WERI-Rb-1 (cell line): ENCODE measurements around the gene NOTCH3.

ENCODE experiments used
- DNase-seq: peaks from one replicate; pipeline ENCODE4 v3.0.0-alpha.2; 2020
- H3K27ac ChIP-seq: fragments of 250-450 bp; sonication (Bioruptor Pico); 2 replicates; pipeline ENCODE4 v1.5.1; 2020; ENCODE audit warnings: mild to moderate bottlenecking, moderate library complexity
- H3K27me3 ChIP-seq: fragments of 250-450 bp; sonication (Bioruptor Pico); 2 replicates; pipeline ENCODE4 v1.5.1; 2021; ENCODE audit warnings: mild to moderate bottlenecking, low read depth, moderate library complexity; ENCODE audit not compliant: insufficient read depth, severe bottlenecking
- H3K36me3 ChIP-seq: fragments of 250-450 bp; sonication (Bioruptor Pico); 2 replicates; pipeline ENCODE4 v1.5.1; 2020; ENCODE audit warnings: mild to moderate bottlenecking, moderate library complexity
- H3K4me3 ChIP-seq: 2 replicates; pipeline ENCODE4 v1.5.1; 2011; ENCODE audit warnings: low read depth, mild to moderate bottlenecking, control low read depth, low read length
- H3K9me3 ChIP-seq: fragments of 250-450 bp; sonication (Bioruptor Pico); 2 replicates; pipeline ENCODE4 v1.5.1; 2021; ENCODE audit warnings: mild to moderate bottlenecking, moderate library complexity; ENCODE audit not compliant: severe bottlenecking
- TF ChIP-seq, protein P1 (sequence below): IDR thresholded peaks from 2 replicates; pipeline ENCODE4 v1.5.1; 2011; ENCODE audit warnings: low read depth, mild to moderate bottlenecking, control low read depth, inconsistent platforms, low read length

The NOTCH3 gene

GRCh38 chr19:15156391-15156790 lies 44.4 kb downstream of the NOTCH3 start:
- TF ChIP-seq, protein P1, sequence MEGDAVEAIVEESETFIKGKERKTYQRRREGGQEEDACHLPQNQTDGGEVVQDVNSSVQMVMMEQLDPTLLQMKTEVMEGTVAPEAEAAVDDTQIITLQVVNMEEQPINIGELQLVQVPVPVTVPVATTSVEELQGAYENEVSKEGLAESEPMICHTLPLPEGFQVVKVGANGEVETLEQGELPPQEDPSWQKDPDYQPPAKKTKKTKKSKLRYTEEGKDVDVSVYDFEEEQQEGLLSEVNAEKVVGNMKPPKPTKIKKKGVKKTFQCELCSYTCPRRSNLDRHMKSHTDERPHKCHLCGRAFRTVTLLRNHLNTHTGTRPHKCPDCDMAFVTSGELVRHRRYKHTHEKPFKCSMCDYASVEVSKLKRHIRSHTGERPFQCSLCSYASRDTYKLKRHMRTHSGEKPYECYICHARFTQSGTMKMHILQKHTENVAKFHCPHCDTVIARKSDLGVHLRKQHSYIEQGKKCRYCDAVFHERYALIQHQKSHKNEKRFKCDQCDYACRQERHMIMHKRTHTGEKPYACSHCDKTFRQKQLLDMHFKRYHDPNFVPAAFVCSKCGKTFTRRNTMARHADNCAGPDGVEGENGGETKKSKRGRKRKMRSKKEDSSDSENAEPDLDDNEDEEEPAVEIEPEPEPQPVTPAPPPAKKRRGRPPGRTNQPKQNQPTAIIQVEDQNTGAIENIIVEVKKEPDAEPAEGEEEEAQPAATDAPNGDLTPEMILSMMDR, result no peak
- Histone ChIP-seq H3K4me3 (no peak overlapping the region), H3K27me3 (peaks cover 51% of the 10 kb centered on the region), H3K9me3 (peaks cover 29% of the 10 kb centered on the region), H3K27ac (no peak overlapping the region), H3K36me3 (no peaks in the 10 kb centered on the region)
- DNase-seq, result no peak

- peaks cover 29% of the 10 kb centered on the region for H3K9me3 ChIP-seq
- no peak for DNase-seq
- no peak overlapping the region for H3K4me3 ChIP-seq
- H3K27me3 ChIP-seq, result peaks cover 58% of the 10 kb centered on the region
- TF ChIP-seq, protein P1, result no peak
- no peak overlapping the region for H3K27ac ChIP-seq
- H3K36me3 ChIP-seq, result no peaks in the 10 kb centered on the region
These were observed 45.5 kb downstream of the NOTCH3 start for GRCh38 chr19:15155296-15155695.

GRCh38 chr19:15154002-15154612 lies 46.7 kb downstream of the NOTCH3 start:
- no peak overlapping the region for H3K27ac ChIP-seq
- peak; percentile 56 for DNase-seq

DNA sequence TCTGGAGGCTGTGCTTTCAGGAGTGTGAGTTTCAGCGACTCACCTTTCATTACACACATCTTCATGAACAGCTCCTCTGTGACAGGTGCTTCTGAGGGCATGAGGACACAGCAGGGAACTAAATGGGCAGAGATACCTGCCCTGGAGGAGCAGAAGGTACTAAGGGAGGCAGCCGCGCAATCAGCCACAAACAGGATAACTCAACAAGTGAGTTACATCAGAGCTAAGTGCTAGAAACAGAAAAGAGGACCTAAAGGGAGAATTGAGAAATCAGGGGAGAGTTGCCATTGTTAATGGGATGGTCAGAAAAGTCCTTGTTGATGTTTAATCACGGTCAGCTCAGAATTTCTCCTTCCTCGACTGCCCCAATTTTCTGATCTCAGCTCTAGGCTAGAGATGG lies 51.1 kb downstream of the NOTCH3 start:
- Histone ChIP-seq H3K36me3 (no peaks in the 10 kb centered on the region), H3K9me3 (peaks cover 7% of the 10 kb centered on the region), H3K27ac (no peak overlapping the region), H3K4me3 (no peak overlapping the region), H3K27me3 (peaks cover 71% of the 10 kb centered on the region)
- DNase-seq, result no peak
- TF ChIP-seq, protein P1, result no peak

More at GRCh38 chr19:15154002-15154612, 46.7 kb downstream of the NOTCH3 start:
- Histone ChIP-seq H3K4me3 (no peak overlapping the region), H3K27me3 (peaks cover 67% of the 10 kb centered on the region), H3K36me3 (no peaks in the 10 kb centered on the region), H3K9me3 (peaks cover 21% of the 10 kb centered on the region)
- TF ChIP-seq, protein P1, result peak; percentile 66

GRCh38 chr19:15147090-15147489 lies 53.7 kb downstream of the NOTCH3 start:
- Histone ChIP-seq H3K27me3 (peaks cover 71% of the 10 kb centered on the region), H3K27ac (no peak overlapping the region), H3K36me3 (no peaks in the 10 kb centered on the region), H3K4me3 (no peak overlapping the region), H3K9me3 (peaks cover 2% of the 10 kb centered on the region)
- TF ChIP-seq, protein P1, result no peak
- no peak for DNase-seq
